ENCODE results near the gene NLE1.

DNA sequence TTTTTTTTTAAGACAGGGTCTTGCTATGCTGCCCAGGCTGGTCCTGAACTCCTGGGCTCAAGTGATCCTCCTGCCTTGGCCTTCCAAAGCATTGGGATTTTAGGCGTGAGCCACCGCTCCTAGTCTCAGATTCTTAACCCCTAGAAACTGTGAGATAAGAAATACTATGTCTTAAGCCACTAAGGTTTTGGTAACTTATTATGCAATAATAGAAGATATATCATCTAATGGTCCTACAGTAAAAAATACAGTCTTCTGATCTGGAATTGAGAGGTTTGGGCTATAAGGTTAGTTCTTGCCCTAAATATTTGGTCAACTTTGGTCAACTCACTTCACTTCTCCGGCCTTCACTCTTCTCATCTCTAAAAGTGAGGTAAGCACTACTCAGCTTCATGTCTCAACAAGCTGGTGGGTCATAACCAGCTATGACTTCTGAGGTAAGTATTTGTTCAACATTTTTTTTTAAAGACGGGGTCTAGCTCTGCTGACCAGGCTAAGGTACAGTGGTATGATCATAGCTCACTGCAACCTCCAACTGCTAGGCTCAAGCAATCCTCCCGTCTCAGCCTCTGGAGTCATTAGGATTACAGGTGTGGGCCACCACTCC lies 37.2 kb downstream of the NLE1 start:
- TF ChIP-seq BHLHE40 (IDR thresholded peaks at IDR 0.05; ENCODE audit: low read depth, low read length), result no peak
- no peak for TF ChIP-seq SMC3 (IDR thresholded peaks at IDR 0.05)
- TF ChIP-seq, protein P1, sequence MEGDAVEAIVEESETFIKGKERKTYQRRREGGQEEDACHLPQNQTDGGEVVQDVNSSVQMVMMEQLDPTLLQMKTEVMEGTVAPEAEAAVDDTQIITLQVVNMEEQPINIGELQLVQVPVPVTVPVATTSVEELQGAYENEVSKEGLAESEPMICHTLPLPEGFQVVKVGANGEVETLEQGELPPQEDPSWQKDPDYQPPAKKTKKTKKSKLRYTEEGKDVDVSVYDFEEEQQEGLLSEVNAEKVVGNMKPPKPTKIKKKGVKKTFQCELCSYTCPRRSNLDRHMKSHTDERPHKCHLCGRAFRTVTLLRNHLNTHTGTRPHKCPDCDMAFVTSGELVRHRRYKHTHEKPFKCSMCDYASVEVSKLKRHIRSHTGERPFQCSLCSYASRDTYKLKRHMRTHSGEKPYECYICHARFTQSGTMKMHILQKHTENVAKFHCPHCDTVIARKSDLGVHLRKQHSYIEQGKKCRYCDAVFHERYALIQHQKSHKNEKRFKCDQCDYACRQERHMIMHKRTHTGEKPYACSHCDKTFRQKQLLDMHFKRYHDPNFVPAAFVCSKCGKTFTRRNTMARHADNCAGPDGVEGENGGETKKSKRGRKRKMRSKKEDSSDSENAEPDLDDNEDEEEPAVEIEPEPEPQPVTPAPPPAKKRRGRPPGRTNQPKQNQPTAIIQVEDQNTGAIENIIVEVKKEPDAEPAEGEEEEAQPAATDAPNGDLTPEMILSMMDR (IDR thresholded peaks at IDR 0.05), result no peak
- no peak for TF ChIP-seq SREBF2 (IDR thresholded peaks at IDR 0.05)
- no peak for TF ChIP-seq RFX5 (IDR thresholded peaks at IDR 0.05)
- no peak for TF ChIP-seq NPAS2 (CRISPR knock-in tag; IDR thresholded peaks at IDR 0.05; ENCODE audit: borderline replicate concordance)
